Measurements from ENCODE around the gene FANCE. TPM values are rescaled to one million over a fixed set of nuclear protein-coding genes. Genes with fewer than 3 reads are reported as not detected.
"Not testable (repeated sequence)": the region's sequence is repeated elsewhere in the genome, so short reads cannot be mapped to it uniquely, and the experiment has no call there.

FANCE gene
- total RNA-seq, 2 donors from 2014 or later = 1.8 to 3.7 TPM

GRCh38 chr6:35428421-35429149 lies 23.6 kb upstream of the FANCE start:
- no peak for DNase-seq

GRCh38 chr6:35429463-35429862 lies 22.7 kb upstream of the FANCE start:
- ATAC-seq (no peak), DNase-seq (no peak)
- intact Hi-C loops (cut with DNase I) = no loop called here

More at GRCh38 chr6:35428421-35429149, 23.6 kb upstream of the FANCE start:
- intact Hi-C loops (cut with DNase I) = no loop called here
- no peak for ATAC-seq

GRCh38 chr6:35432291-35432690 lies 19.8 kb upstream of the FANCE start:
- intact Hi-C loops (cut with DNase I) = no loop called here
- no peak for ATAC-seq

GRCh38 chr6:35432702-35433101 lies 19.4 kb upstream of the FANCE start:
- intact Hi-C loops (cut with DNase I); ATAC-seq; DNase-seq: not testable (repeated sequence)

More at GRCh38 chr6:35432291-35432690, 19.8 kb upstream of the FANCE start:
- no peak for DNase-seq

- DNase-seq = peak; percentile 36
- intact Hi-C loops (cut with DNase I) = loop anchor here in 1 of 2 donors (5.0 kb wide), 1 partner anchor 143 kb away; no protein-coding TSS in a partner anchor
- ATAC-seq = peak; percentile 63 to 79
Observed at GRCh38 chr6:35435074-35435837, 16.9 kb upstream of the FANCE start.

- no peak for ATAC-seq
- intact Hi-C loops (cut with DNase I) = loop anchor here in 1 of 2 donors (5.0 kb wide), 1 partner anchor 144 kb away; no protein-coding TSS in a partner anchor
- DNase-seq = no peak
Observed at GRCh38 chr6:35436071-35436857, 15.9 kb upstream of the FANCE start.

- DNase-seq, ATAC-seq: not testable (repeated sequence)
- intact Hi-C loops (cut with DNase I) = loop anchor here in 1 of 2 donors (5.0 kb wide), 1 partner anchor 146 kb away; no protein-coding TSS in a partner anchor
Observed at GRCh38 chr6:35438378-35439065, 13.6 kb upstream of the FANCE start.

- intact Hi-C loops (cut with DNase I) = loop anchor here in 1 of 2 donors (5.0 kb wide), 1 partner anchor 147 kb away; no protein-coding TSS in a partner anchor
- ATAC-seq (no peak), DNase-seq (no peak)
Observed at GRCh38 chr6:35439308-35439707, 12.8 kb upstream of the FANCE start.

- DNase-seq (peak; percentile 37), ATAC-seq (peak; percentile 88 to 91)
Observed at GRCh38 chr6:35441205-35441604, 10.9 kb upstream of the FANCE start.

GRCh38 chr6:35441642-35442041 lies 10.5 kb upstream of the FANCE start:
- ATAC-seq (peak in 1 of 2 donors; percentile 17), DNase-seq (no peak)
- intact Hi-C loops (cut with DNase I) = no loop called here

More at GRCh38 chr6:35441205-35441604, 10.9 kb upstream of the FANCE start:
- intact Hi-C loops (cut with DNase I) = no loop called here

GRCh38 chr6:35442693-35443092 lies 9.4 kb upstream of the FANCE start:
- DNase-seq (no peak), ATAC-seq (no peak)
- intact Hi-C loops (cut with DNase I) = no loop called here

GRCh38 chr6:35443341-35444030 lies 8.7 kb upstream of the FANCE start:
- ATAC-seq (no peak), DNase-seq (no peak)

GRCh38 chr6:35445691-35446090 lies 6.4 kb upstream of the FANCE start:
- ATAC-seq (no peak), DNase-seq (no peak)
- intact Hi-C loops (cut with DNase I) = loop anchor here in 1 of 2 donors (5.0 kb wide), 1 partner anchor 103 kb away; the partner anchor contains the start of gene PPARD

More at GRCh38 chr6:35443341-35444030, 8.7 kb upstream of the FANCE start:
- intact Hi-C loops (cut with DNase I) = no loop called here

- no peak for DNase-seq
- intact Hi-C loops (cut with DNase I) = loop anchor here in 1 of 2 donors (5.0 kb wide), 1 partner anchor 106 kb away; the partner anchor contains the start of gene PPARD
- ATAC-seq = no peak
Observed at GRCh38 chr6:35448191-35448590, 3.9 kb upstream of the FANCE start.

- DNase-seq (no peak), ATAC-seq (peak; percentile 53 to 62)
- intact Hi-C loops (cut with DNase I) = loop anchor here (1.0 to 5.0 kb wide), 2 partner anchors 107 kb away; partner anchors contain the start of gene PPARD (in 2 of the 2)
Observed at GRCh38 chr6:35449287-35449881, 2.8 kb upstream of the FANCE start.

GRCh38 chr6:35451354-35452182 lies 570 bp upstream of the FANCE start:
- DNase-seq = no peak
- intact Hi-C loops (cut with DNase I) = no loop called here
- no peak for ATAC-seq
